ENCODE data around the gene LHX5. TPM values are rescaled to one million over a fixed set of nuclear protein-coding genes. Genes with fewer than 3 reads are reported as not detected.
"Not testable (repeated sequence)": the region's sequence is repeated elsewhere in the genome, so short reads cannot be mapped to it uniquely, and the experiment has no call there.

Gene LHX5
- total RNA-seq, 1 experiment from 2014 or later: not detected

GRCh38 chr12:113500306-113500675, 28.6 kb upstream of the LHX5 start:
- no peak for DNase-seq (ENCODE audit: low spot score)
- Histone ChIP-seq H3K4me3 (ENCODE audit: low read depth, low read length, poor library complexity, severe bottlenecking) (no peak overlapping the region), H3K27me3 (replicated peaks; ENCODE audit: insufficient read depth, low read depth, low read length, poor library complexity) (peaks cover 30% of the 10 kb centered on the region), H3K36me3 (ENCODE audit: insufficient read depth, low read length, poor library complexity, severe bottlenecking) (no peaks in the 10 kb centered on the region), H3K9me3 (ENCODE audit: low read depth, low read length, poor library complexity, severe bottlenecking) (no peaks in the 10 kb centered on the region), H3K27ac (ENCODE audit: low read depth, low read length, poor library complexity, severe bottlenecking) (no peak overlapping the region), H3K4me1 (ENCODE audit: insufficient read depth, low read length, poor library complexity, severe bottlenecking) (no peaks in the 10 kb centered on the region)
- TF ChIP-seq EZH2 (IDR thresholded peaks at IDR 0.05; ENCODE audit: borderline replicate concordance, low read depth, low read length, poor library complexity, severe bottlenecking): no peak
- no peak for TF ChIP-seq CTCF (conservative IDR thresholded peaks at IDR 0.05; ENCODE audit: low read depth, low read length)
- POLR2A ChIA-PET (ENCODE audit: low non-redundant PET): no interaction called here
- intact Hi-C loops (cut with micrococcal nuclease; ENCODE audit: unreplicated experiment): no loop called here
- no TSS peak for BruUV-seq (replicated peaks)
- CTCF ChIA-PET: no interaction called here

- TF ChIP-seq CTCF (conservative IDR thresholded peaks at IDR 0.05; ENCODE audit: low read depth, low read length): no peak
- TF ChIP-seq EZH2 (IDR thresholded peaks at IDR 0.05; ENCODE audit: borderline replicate concordance, low read depth, low read length, poor library complexity, severe bottlenecking): no peak
- H3K9me3 ChIP-seq (ENCODE audit: low read depth, low read length, poor library complexity, severe bottlenecking): no peaks in the 10 kb centered on the region
- no peak for DNase-seq (ENCODE audit: low spot score)
- no peak overlapping the region for H3K27ac ChIP-seq (ENCODE audit: low read depth, low read length, poor library complexity, severe bottlenecking)
- no peaks in the 10 kb centered on the region for H3K4me1 ChIP-seq (ENCODE audit: insufficient read depth, low read length, poor library complexity, severe bottlenecking)
- ChIA-PET CTCF (no interaction called here), POLR2A (ENCODE audit: low non-redundant PET) (no interaction called here)
- no peaks in the 10 kb centered on the region for H3K36me3 ChIP-seq (ENCODE audit: insufficient read depth, low read length, poor library complexity, severe bottlenecking)
- H3K27me3 ChIP-seq (replicated peaks; ENCODE audit: insufficient read depth, low read depth, low read length, poor library complexity): peaks cover 30% of the 10 kb centered on the region
- H3K4me3 ChIP-seq (ENCODE audit: low read depth, low read length, poor library complexity, severe bottlenecking): no peak overlapping the region
- intact Hi-C loops (cut with micrococcal nuclease; ENCODE audit: unreplicated experiment): no loop called here
- no TSS peak for BruUV-seq (replicated peaks)
Observed at GRCh38 chr12:113498490-113498889, 26.8 kb upstream of the LHX5 start.

GRCh38 chr12:113497693-113498092, 26.0 kb upstream of the LHX5 start:
- no peak for DNase-seq (ENCODE audit: low spot score)
- Histone ChIP-seq H3K36me3 (ENCODE audit: insufficient read depth, low read length, poor library complexity, severe bottlenecking) (no peaks in the 10 kb centered on the region), H3K4me1 (ENCODE audit: insufficient read depth, low read length, poor library complexity, severe bottlenecking) (no peaks in the 10 kb centered on the region), H3K27ac (ENCODE audit: low read depth, low read length, poor library complexity, severe bottlenecking) (no peak overlapping the region), H3K27me3 (replicated peaks; ENCODE audit: insufficient read depth, low read depth, low read length, poor library complexity) (peaks cover 30% of the 10 kb centered on the region), H3K4me3 (ENCODE audit: low read depth, low read length, poor library complexity, severe bottlenecking) (no peak overlapping the region), H3K9me3 (ENCODE audit: low read depth, low read length, poor library complexity, severe bottlenecking) (no peaks in the 10 kb centered on the region)
- BruUV-seq (replicated peaks): no TSS peak
- intact Hi-C loops (cut with micrococcal nuclease; ENCODE audit: unreplicated experiment): no loop called here
- POLR2A ChIA-PET (ENCODE audit: low non-redundant PET): no interaction called here
- TF ChIP-seq CTCF (conservative IDR thresholded peaks at IDR 0.05; ENCODE audit: low read depth, low read length): no peak
- CTCF ChIA-PET: no interaction called here

GRCh38 chr12:113495941-113496340, 24.3 kb upstream of the LHX5 start:
- DNase-seq (ENCODE audit: low spot score); POLR2A ChIA-PET (ENCODE audit: low non-redundant PET); CTCF ChIA-PET; intact Hi-C loops (cut with micrococcal nuclease; ENCODE audit: unreplicated experiment); H3K27ac ChIP-seq (ENCODE audit: low read depth, low read length, poor library complexity, severe bottlenecking); H3K4me1 ChIP-seq (ENCODE audit: insufficient read depth, low read length, poor library complexity, severe bottlenecking); H3K4me3 ChIP-seq (ENCODE audit: low read depth, low read length, poor library complexity, severe bottlenecking); H3K36me3 ChIP-seq (ENCODE audit: insufficient read depth, low read length, poor library complexity, severe bottlenecking); H3K9me3 ChIP-seq (ENCODE audit: low read depth, low read length, poor library complexity, severe bottlenecking); BruUV-seq (replicated peaks): not testable (repeated sequence)
- H3K27me3 ChIP-seq (replicated peaks; ENCODE audit: insufficient read depth, low read depth, low read length, poor library complexity): peaks cover 24% of the 10 kb centered on the region
